ENCODE results near the gene GLRX3. TPM values are rescaled to one million over a fixed set of nuclear protein-coding genes. Genes with fewer than 3 reads are reported as not detected.

GLRX3 gene
- total RNA-seq, 1 donor from 2014 or later: 57.5 TPM

DNA sequence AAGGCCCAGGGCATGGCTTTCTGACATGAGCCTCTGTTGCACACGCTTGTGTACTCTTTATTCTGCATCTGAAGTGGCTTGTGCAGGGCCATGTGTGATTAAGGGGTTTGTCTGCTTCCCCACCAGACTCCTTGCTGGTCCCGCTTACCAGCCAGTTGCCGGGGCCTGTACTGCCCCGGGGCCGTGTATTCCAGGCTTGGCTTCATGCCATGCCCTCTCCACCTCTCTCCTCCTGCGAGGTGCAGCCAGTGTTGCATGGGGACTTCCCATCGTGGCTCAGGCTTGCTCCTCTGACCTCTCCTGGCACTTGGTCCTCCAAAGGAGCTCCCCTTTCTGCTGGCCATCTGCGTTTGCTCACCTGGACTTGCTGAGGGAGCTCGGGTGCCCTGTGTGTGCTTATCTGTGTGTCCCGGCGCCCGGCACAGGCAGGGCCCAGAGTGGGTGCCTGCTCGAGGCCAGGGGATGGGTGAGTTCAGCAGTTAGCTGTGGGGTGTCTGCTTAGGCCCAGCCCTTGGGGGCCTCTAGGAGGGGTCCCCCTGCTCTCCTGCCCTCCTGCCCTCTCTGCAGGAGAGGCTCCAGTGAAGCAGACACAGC is 14.6 kb upstream of the GLRX3 start:
- Mint-ChIP-seq H3K27me3 (ENCODE audit: low read depth) (no peaks in the 10 kb centered on the region), H3K4me1 (ENCODE audit: low read depth) (no peaks in the 10 kb centered on the region), H3K9me3 (ENCODE audit: low read depth) (peaks cover 8% of the 10 kb centered on the region), H3K27ac (ENCODE audit: unreplicated experiment) (no peak overlapping the region), H3K4me3 (ENCODE audit: unreplicated experiment) (no peak overlapping the region), H3K36me3 (ENCODE audit: low read depth) (no peaks in the 10 kb centered on the region)
- TF ChIP-seq, protein P1, sequence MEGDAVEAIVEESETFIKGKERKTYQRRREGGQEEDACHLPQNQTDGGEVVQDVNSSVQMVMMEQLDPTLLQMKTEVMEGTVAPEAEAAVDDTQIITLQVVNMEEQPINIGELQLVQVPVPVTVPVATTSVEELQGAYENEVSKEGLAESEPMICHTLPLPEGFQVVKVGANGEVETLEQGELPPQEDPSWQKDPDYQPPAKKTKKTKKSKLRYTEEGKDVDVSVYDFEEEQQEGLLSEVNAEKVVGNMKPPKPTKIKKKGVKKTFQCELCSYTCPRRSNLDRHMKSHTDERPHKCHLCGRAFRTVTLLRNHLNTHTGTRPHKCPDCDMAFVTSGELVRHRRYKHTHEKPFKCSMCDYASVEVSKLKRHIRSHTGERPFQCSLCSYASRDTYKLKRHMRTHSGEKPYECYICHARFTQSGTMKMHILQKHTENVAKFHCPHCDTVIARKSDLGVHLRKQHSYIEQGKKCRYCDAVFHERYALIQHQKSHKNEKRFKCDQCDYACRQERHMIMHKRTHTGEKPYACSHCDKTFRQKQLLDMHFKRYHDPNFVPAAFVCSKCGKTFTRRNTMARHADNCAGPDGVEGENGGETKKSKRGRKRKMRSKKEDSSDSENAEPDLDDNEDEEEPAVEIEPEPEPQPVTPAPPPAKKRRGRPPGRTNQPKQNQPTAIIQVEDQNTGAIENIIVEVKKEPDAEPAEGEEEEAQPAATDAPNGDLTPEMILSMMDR (IDR thresholded peaks at IDR 0.05): no peak
- DNase-seq (ENCODE audit: low spot score): no peak

DNA sequence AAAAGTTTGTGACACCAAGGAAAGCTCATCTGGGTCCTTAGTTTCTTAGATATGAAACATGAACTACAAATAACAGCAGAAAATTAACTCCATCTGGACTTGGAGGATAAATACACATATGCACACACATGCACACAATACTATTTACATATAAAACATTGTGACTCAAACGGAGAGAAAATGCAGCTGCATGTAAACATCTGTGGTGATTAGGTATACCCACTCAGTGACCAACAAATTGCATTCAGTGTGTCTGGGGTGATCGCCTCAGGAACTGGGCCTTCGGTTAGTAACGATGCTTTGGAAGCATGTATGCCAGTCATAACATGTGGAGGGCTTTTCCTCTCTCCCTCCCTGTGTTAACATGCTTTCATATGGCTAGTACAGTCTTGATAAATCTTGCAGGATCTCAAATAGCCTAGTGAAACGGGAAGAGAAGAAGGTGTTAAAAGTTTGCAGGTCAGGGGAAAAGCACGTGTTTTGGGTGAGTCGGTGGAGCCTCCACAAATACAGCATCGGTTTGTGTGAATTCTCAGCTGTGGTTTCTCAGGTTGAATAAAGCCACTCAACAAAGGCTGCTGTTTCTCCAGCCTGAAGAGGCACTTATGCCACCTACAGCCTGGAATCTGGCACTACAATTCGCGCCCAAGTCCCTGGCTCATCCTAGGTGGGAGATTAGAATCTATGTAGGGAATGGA is 8.7 kb upstream of the GLRX3 start:
- no peak for DNase-seq (ENCODE audit: low spot score)
- Mint-ChIP-seq H3K27me3 (ENCODE audit: low read depth) (no peaks in the 10 kb centered on the region), H3K27ac (ENCODE audit: unreplicated experiment) (no peak overlapping the region), H3K9me3 (ENCODE audit: low read depth) (no peaks in the 10 kb centered on the region), H3K36me3 (ENCODE audit: low read depth) (no peaks in the 10 kb centered on the region), H3K4me3 (ENCODE audit: unreplicated experiment) (no peak overlapping the region), H3K4me1 (ENCODE audit: low read depth) (peaks cover 9% of the 10 kb centered on the region)
- TF ChIP-seq, protein P1 (IDR thresholded peaks at IDR 0.05): peak; percentile 93

DNA sequence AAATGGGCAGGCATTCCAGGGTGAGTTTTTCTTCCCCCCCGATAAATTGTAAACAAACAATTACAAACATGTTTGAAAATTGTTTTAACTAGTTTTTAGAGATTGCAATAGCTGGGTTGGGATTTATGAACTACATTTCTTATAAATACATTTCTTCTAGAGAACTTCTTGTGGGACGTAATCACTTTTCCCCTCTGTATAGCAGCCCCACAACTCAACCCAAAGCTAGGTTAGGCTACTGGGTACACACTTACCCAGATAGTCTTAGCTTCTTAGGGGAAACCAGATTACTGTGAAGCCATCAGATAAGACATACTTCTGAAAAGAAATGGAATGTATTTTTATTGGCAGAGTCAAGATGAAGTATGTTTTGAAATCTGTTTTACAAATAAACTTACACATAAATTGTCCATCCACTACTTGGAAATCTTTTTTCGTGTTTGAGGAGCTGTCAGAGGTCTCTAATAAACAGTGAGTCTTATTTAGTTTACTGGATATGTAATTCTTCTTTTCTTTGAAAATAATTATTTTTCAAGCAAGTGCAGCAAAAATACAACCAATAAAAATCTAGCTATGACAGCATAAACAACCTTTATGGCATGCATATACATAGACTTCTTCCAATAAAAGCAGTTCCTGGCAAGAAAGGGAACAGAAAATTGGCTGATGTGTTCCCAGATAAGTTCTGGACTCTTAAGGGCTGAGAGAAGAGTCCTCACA is 8.0 kb upstream of the GLRX3 start:
- Mint-ChIP-seq H3K4me1 (ENCODE audit: low read depth) (peaks cover 9% of the 10 kb centered on the region), H3K36me3 (ENCODE audit: low read depth) (no peaks in the 10 kb centered on the region), H3K4me3 (ENCODE audit: unreplicated experiment) (no peak overlapping the region), H3K27ac (ENCODE audit: unreplicated experiment) (no peak overlapping the region), H3K27me3 (ENCODE audit: low read depth) (no peaks in the 10 kb centered on the region), H3K9me3 (ENCODE audit: low read depth) (no peaks in the 10 kb centered on the region)
- no peak for DNase-seq (ENCODE audit: low spot score)
- TF ChIP-seq, protein P1 (IDR thresholded peaks at IDR 0.05): peak; percentile 65

DNA sequence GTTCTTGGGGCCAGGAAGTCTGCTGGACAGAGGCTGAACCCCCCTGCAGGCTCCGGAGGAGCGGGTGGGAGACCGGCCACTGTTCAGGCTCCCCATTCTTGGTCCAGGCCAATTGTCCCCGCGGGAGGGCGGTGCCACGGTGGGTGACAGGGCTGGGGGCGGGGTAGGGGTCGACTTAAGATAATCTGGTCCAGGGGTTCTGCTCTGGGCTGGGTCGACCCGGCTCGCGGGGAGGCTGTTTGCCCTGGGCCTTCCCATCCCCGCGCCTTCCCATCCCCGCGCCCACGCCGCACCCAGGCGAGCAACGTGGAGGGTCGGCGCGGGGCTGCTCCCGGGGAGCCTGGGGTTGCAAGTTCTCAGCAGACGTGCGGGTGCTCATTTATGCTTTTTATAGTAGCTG is 7.3 kb upstream of the GLRX3 start:
- H3K4me3 Mint-ChIP-seq (ENCODE audit: unreplicated experiment): no peak overlapping the region
- no peak overlapping the region for H3K27ac Mint-ChIP-seq (ENCODE audit: unreplicated experiment)
- peaks cover 9% of the 10 kb centered on the region for H3K4me1 Mint-ChIP-seq (ENCODE audit: low read depth)
- no peaks in the 10 kb centered on the region for H3K36me3 Mint-ChIP-seq (ENCODE audit: low read depth)
- DNase-seq (ENCODE audit: low spot score): no peak
- TF ChIP-seq, protein P1 (IDR thresholded peaks at IDR 0.05): no peak
- no peaks in the 10 kb centered on the region for H3K9me3 Mint-ChIP-seq (ENCODE audit: low read depth)
- no peaks in the 10 kb centered on the region for H3K27me3 Mint-ChIP-seq (ENCODE audit: low read depth)

DNA sequence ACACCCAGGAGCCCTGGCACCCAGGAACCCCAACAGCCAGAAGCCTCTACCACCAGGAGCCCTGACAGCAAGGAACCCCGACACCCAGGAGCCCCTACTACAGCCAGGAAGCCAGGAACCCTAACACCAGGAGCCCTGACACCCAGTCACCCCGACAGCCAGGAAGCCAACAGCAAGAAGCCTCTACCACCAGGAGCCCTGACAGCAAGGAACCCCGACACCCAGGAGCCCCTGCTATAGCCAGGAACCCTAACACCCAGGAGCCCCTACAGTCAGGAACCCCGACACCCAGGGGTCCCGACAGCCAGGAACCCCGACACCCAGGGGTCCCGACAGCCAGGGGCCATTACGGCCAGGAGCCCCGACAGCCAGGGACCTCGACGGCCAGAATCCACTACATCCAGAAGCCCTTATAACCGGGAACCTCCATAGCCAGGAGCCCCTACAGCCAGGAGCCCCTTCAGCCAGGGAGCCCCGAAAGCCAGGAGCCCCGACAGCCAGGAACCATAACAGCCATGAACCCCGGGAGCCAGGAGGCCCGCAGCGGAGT is 440 bp upstream of the GLRX3 start:
- Mint-ChIP-seq H3K9me3 (ENCODE audit: low read depth) (no peaks in the 10 kb centered on the region), H3K36me3 (ENCODE audit: low read depth) (peaks cover 4% of the 10 kb centered on the region), H3K4me3 (ENCODE audit: unreplicated experiment) (peak overlapping the region; percentile 86), H3K27ac (ENCODE audit: unreplicated experiment) (peak overlapping the region; percentile 54), H3K4me1 (ENCODE audit: low read depth) (peaks cover 27% of the 10 kb centered on the region), H3K27me3 (ENCODE audit: low read depth) (no peaks in the 10 kb centered on the region)
- TF ChIP-seq, protein P1 (IDR thresholded peaks at IDR 0.05): no peak
- DNase-seq (ENCODE audit: low spot score): no peak

Measured in chondrocyte (in vitro differentiated cells).